Neural cell (in vitro differentiated cells): Measurements from ENCODE around the gene GRID1. TPM values are rescaled to one million over a fixed set of nuclear protein-coding genes. Genes with fewer than 3 reads are reported as not detected.

ENCODE experiments used
- H2AFZ ChIP-seq: fragments of 200-600, 300-800 bp; sonication (generic), shearing (Covaris generic); 2 replicates; pipeline ENCODE4 v1.6.0; 2014; ENCODE audit warnings: low read depth, mild to moderate bottlenecking, antibody characterized with exemption, low read length, moderate library complexity
- H3F3A ChIP-seq: fragments of 200-600 bp; shearing (Covaris generic); 2 replicates; pipeline ENCODE4 v1.6.1; 2016; ENCODE audit warnings: mild to moderate bottlenecking, moderate library complexity, mixed read lengths, antibody characterized with exemption, low read length; ENCODE audit not compliant: insufficient read depth, poor library complexity, severe bottlenecking
- H3K27ac ChIP-seq: fragments of 200-600, 300-800 bp; sonication (generic), shearing (Covaris generic); 2 replicates; pipeline ENCODE4 v1.5.1; 2014; ENCODE audit warnings: mild to moderate bottlenecking, low read length, moderate library complexity
- H3K27me3 ChIP-seq: fragments of 300-800, 200-600 bp; sonication (generic), shearing (Covaris generic); 2 replicates; pipeline ENCODE4 v1.6.0; 2014; ENCODE audit warnings: mild to moderate bottlenecking, low read depth, low read length, moderate library complexity; ENCODE audit not compliant: insufficient read depth
- H3K36me3 ChIP-seq: fragments of 300-800, 200-600 bp; sonication (generic), shearing (Covaris generic); 2 replicates; pipeline ENCODE4 v1.5.1; 2014; ENCODE audit warnings: mild to moderate bottlenecking, antibody characterized with exemption, low read length, moderate library complexity; ENCODE audit not compliant: insufficient read depth
- H3K4me2 ChIP-seq: fragments of 300-800, 200-600 bp; sonication (generic), shearing (Covaris generic); 2 replicates; pipeline ENCODE4 v1.6.0; 2014; ENCODE audit warnings: mild to moderate bottlenecking, low read length
- H3K4me3 ChIP-seq: fragments of 300-800, 200-600 bp; sonication (generic), shearing (Covaris generic); 2 replicates; pipeline ENCODE4 v1.5.1; 2014; ENCODE audit warnings: mild to moderate bottlenecking, low read length, moderate library complexity
- H3K79me2 ChIP-seq: fragments of 200-600 bp; shearing (Covaris generic); replicated peaks from 2 replicates; pipeline ENCODE4 v1.6.0; 2014; ENCODE audit warnings: mild to moderate bottlenecking, low read length, moderate library complexity; ENCODE audit not compliant: insufficient read depth
- H3K9ac ChIP-seq: fragments of 300-800, 200-600 bp; sonication (generic), shearing (Covaris generic); 2 replicates; pipeline ENCODE4 v1.6.1; 2016; ENCODE audit warnings: mild to moderate bottlenecking, low read length, mixed read lengths
- H3K9me2 ChIP-seq: fragments of 200-600 bp; shearing (Covaris generic); 2 replicates; pipeline ENCODE4 v1.6.1; 2016; ENCODE audit warnings: mild to moderate bottlenecking, low read length, mixed read lengths; ENCODE audit not compliant: insufficient read depth
- H3K9me3 ChIP-seq: fragments of 200-600, 300-800 bp; sonication (generic), shearing (Covaris generic); 2 replicates; pipeline ENCODE4 v1.6.1; 2016; ENCODE audit warnings: mild to moderate bottlenecking, mixed run types, low read length, moderate library complexity, mixed read lengths
- H4K20me1 ChIP-seq: fragments of 200-600 bp; shearing (Covaris generic); 2 replicates; pipeline ENCODE4 v1.6.1; 2016; ENCODE audit warnings: mild to moderate bottlenecking, mixed run types; ENCODE audit not compliant: insufficient read depth
- EP300 ChIP-seq: fragments of 450-650 bp; conservative IDR thresholded peaks from 2 replicates; pipeline ENCODE4 v1.6.1; 2014; ENCODE audit warnings: antibody characterized with exemption, mild to moderate bottlenecking, moderate library complexity; ENCODE audit not compliant: poor library complexity, severe bottlenecking
- EZH2 ChIP-seq: fragments of 200-600, 300-800 bp; shearing (Covaris generic), sonication (generic); IDR thresholded peaks from 2 replicates; pipeline ENCODE4 v1.6.1; 2014; ENCODE audit warnings: antibody characterized with exemption, low read length, borderline replicate concordance, mild to moderate bottlenecking; ENCODE audit not compliant: insufficient read depth, poor library complexity, severe bottlenecking
- MXI1 ChIP-seq: fragments of 450-650 bp; conservative IDR thresholded peaks from 2 replicates; pipeline ENCODE4 v1.6.1; 2014; ENCODE audit warnings: antibody characterized with exemption, mild to moderate bottlenecking; ENCODE audit not compliant: poor library complexity, severe bottlenecking
- POLR2AphosphoS5 ChIP-seq: IDR thresholded peaks from 2 replicates; pipeline ENCODE4 v1.6.1; 2012
- RAD21 ChIP-seq: fragments of 450-650 bp; conservative IDR thresholded peaks from 2 replicates; pipeline ENCODE4 v1.6.1; 2014; ENCODE audit warnings: antibody characterized with exemption, mild to moderate bottlenecking, moderate library complexity
- REST ChIP-seq: IDR thresholded peaks from 2 replicates; pipeline ENCODE4 v1.6.1; 2012; ENCODE audit warnings: borderline replicate concordance
- SMC3 ChIP-seq: fragments of 450-650 bp; conservative IDR thresholded peaks from 2 replicates; pipeline ENCODE4 v1.6.1; 2014; ENCODE audit warnings: antibody characterized with exemption, mild to moderate bottlenecking, moderate library complexity; ENCODE audit not compliant: poor library complexity
- TAF1 ChIP-seq: IDR thresholded peaks from 2 replicates; pipeline ENCODE4 v1.6.1; 2012; ENCODE audit warnings: low read depth
- polyA plus RNA-seq: library from polyadenylated mRNA; depleted of rRNA; stranded (reverse); fragments of >200 nt; gene quantifications from 2 replicates; pipeline ENCODE4 v1.2.3, GENCODE V29; 2014
- TF ChIP-seq, protein P1 (sequence below): fragments of 450-650 bp; IDR thresholded peaks from 2 replicates; pipeline ENCODE4 v1.5.1; 2014; ENCODE audit warnings: antibody characterized with exemption, mild to moderate bottlenecking, moderate library complexity; ENCODE audit not compliant: poor library complexity, severe bottlenecking

GRID1 gene
- polyA plus RNA-seq, 1 donor from 2014 or later = 7.3 TPM

GRCh38 chr10:85649461-85649860, 717.1 kb downstream of the GRID1 start:
- Histone ChIP-seq H3K27ac (no peak overlapping the region), H2AFZ (no peak overlapping the region), H3K36me3 (no peaks in the 10 kb centered on the region), H3K4me3 (no peak overlapping the region), H3K9me3 (no peaks in the 10 kb centered on the region), H3F3A (no peaks in the 10 kb centered on the region), H3K27me3 (no peaks in the 10 kb centered on the region), H3K9ac (no peak overlapping the region), H3K4me2 (no peak overlapping the region), H4K20me1 (no peaks in the 10 kb centered on the region), H3K79me2 (no peaks in the 10 kb centered on the region), H3K9me2 (no peaks in the 10 kb centered on the region)
- TF ChIP-seq POLR2AphosphoS5 = no peak
- TF ChIP-seq, protein P1, sequence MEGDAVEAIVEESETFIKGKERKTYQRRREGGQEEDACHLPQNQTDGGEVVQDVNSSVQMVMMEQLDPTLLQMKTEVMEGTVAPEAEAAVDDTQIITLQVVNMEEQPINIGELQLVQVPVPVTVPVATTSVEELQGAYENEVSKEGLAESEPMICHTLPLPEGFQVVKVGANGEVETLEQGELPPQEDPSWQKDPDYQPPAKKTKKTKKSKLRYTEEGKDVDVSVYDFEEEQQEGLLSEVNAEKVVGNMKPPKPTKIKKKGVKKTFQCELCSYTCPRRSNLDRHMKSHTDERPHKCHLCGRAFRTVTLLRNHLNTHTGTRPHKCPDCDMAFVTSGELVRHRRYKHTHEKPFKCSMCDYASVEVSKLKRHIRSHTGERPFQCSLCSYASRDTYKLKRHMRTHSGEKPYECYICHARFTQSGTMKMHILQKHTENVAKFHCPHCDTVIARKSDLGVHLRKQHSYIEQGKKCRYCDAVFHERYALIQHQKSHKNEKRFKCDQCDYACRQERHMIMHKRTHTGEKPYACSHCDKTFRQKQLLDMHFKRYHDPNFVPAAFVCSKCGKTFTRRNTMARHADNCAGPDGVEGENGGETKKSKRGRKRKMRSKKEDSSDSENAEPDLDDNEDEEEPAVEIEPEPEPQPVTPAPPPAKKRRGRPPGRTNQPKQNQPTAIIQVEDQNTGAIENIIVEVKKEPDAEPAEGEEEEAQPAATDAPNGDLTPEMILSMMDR = no peak
- TF ChIP-seq MXI1 = no peak
- TF ChIP-seq TAF1 = no peak
- no peak for TF ChIP-seq REST
- no peak for TF ChIP-seq EZH2
- TF ChIP-seq RAD21 = no peak
- no peak for TF ChIP-seq EP300
- no peak for TF ChIP-seq SMC3

DNA sequence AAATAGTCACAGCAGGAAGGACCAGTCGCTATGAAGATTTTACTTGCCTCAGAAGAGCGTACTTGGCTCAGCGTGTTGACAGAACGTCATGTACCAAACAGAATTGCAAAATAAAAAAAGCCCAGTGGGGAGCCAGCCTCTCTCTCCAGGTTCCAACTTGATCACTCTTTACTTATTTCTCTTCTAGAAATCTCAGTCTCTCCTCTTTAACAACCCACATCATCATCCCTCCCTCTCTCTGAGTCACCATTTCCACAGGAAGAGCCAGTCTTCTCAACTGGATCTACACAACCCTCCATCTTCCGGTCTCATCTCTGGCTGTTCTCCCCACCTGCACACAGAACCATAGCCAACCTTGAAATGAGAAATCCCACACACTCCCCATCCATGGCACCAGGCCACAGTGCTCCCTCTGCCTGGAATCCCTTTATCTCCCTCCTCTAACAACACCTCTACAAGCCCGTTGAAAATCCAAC, 718.3 kb downstream of the GRID1 start:
- Histone ChIP-seq H2AFZ (no peak overlapping the region), H3K9ac (no peak overlapping the region), H3K4me3 (no peak overlapping the region), H3K27ac (no peak overlapping the region), H3F3A (no peaks in the 10 kb centered on the region), H3K79me2 (no peaks in the 10 kb centered on the region), H3K27me3 (no peaks in the 10 kb centered on the region), H3K9me2 (no peaks in the 10 kb centered on the region), H3K4me2 (no peak overlapping the region), H4K20me1 (no peaks in the 10 kb centered on the region), H3K36me3 (no peaks in the 10 kb centered on the region), H3K9me3 (no peaks in the 10 kb centered on the region)
- TF ChIP-seq MXI1 (no peak), EP300 (no peak), RAD21 (no peak), TAF1 (no peak), SMC3 (no peak), EZH2 (no peak), REST (no peak), POLR2AphosphoS5 (no peak)
- TF ChIP-seq, protein P1 = no peak
